Adrenal gland (tissue), 12 donors: ENCODE measurements around the gene APLF. TPM values are rescaled to one million over a fixed set of nuclear protein-coding genes. Genes with fewer than 3 reads are reported as not detected.
A peak's percentile ranks its signal among the peaks of the same experiment; 100 is the strongest.
"Not testable (repeated sequence)": the region's sequence is repeated elsewhere in the genome, so short reads cannot be mapped to it uniquely, and the experiment has no call there.

ENCODE experiments used
- DNase-seq, 7 donors: peaks; one replicate each; pipeline ENCODE4 v3.0.0-alpha.2; 2019 to 2020
- H3K27ac ChIP-seq, 5 donors: fragments of 200-600 bp; sonication (generic) in 4 of 5; 1 replicate in 3 of 5; 2 replicates in 2 of 5; pipeline versions ENCODE4 v1.5.1 to v1.8.0; 2016 to 2020; ENCODE audit warnings: mild to moderate bottlenecking in 1 of 5
- H3K27me3 ChIP-seq: fragments of 200-600 bp; 2 replicates; pipeline ENCODE4 v1.8.0; 2021
- H3K36me3 ChIP-seq, 2 donors: fragments of 200-600 bp; replicated peaks in 1 of 2; 1 replicate in 1 of 2; 2 replicates in 1 of 2; pipeline versions ENCODE4 v1.5.1 to v1.8.0; 2018 to 2022
- H3K4me1 ChIP-seq, 2 donors: fragments of 200-600 bp; replicated peaks in 1 of 2; 1 replicate in 1 of 2; 2 replicates in 1 of 2; pipeline versions ENCODE4 v1.5.1 to v1.8.0; 2018 to 2021
- H3K4me3 ChIP-seq, 4 donors: fragments of 200-600 bp; sonication (generic) in 3 of 4; one replicate each; pipeline ENCODE4 v1.5.1; 2016 to 2018
- H3K9me3 ChIP-seq, 3 donors: fragments of 200-600 bp; sonication (generic) in 1 of 3; replicated peaks in 1 of 3; 1 replicate in 2 of 3; 2 replicates in 1 of 3; pipeline versions ENCODE4 v1.5.1 to v1.8.0; 2016 to 2021
- POLR2A ChIP-seq, 2 donors: fragments of 450-650 bp; IDR thresholded peaks; one replicate each; pipeline ENCODE4 v1.6.1; 2017; ENCODE audit warnings: antibody characterized with exemption in 2 of 2, mild to moderate bottlenecking in 2 of 2, moderate library complexity in 1 of 2
- WGBS, 4 donors: extraction: QIAGEN DNeasy Blood & Tissue Kit in 2 of 4; methylation state at CpG; one replicate each; pipeline versions ENCODE4 v1.1.5 to v1.1.7; 2013 to 2017; 5-methylcytosine and 5-hydroxymethylcytosine counted together
- intact Hi-C, 2 donors: fragments of 100-400 bp; cut with DNase I; formaldehyde crosslinking; loops; one replicate each; pipeline versions ENCODE4 v1.14.1 to v1.15.0; 2022 to 2023
- polyA plus RNA-seq, 3 donors: library from polyadenylated mRNA; stranded (reverse); fragments of 200-250 nt in 2 of 3; fragments of 350-450 nt in 1 of 3; fragmentation: Illumina TruSeq in 1 of 3; extraction: RNeasy Lipid Tissue Mini Kit (QIAGEN cat#74804) in 1 of 3; gene quantifications; one replicate each; pipeline ENCODE4 v1.2.3, GENCODE V29; 2013 to 2014
- total RNA-seq, 9 donors: library from RNA; depleted of rRNA in 4 of 9; stranded (reverse); fragments of >200 nt in 4 of 9; fragments of 120-200 nt in 1 of 9; fragmentation: NEBNext Ultra II Directional in 1 of 9; extraction: Animal tissue kit (Norgen Biotek cat#: 25700) in 1 of 9; gene quantifications; one replicate each; pipeline versions ENCODE4 v1.1.0 to v1.2.4, GENCODE V29; 2013 to 2023
- TF ChIP-seq, protein P1 (sequence below), 6 experiments: fragments of 450-650 bp in 4 of 6; fragments of 200-600 bp in 2 of 6; sonication (generic) in 1 of 6; IDR thresholded peaks; 1 replicate in 5 of 6; 2 replicates in 1 of 6; pipeline versions ENCODE4 v1.5.1 to v1.8.0; 2016 to 2021; ENCODE audit warnings: antibody characterized with exemption in 6 of 6, mild to moderate bottlenecking in 2 of 6, moderate library complexity in 1 of 6
- donor health status: healthy with polysubstance abuse.
- donor health status: Bipolar disorder and iron deficiency.
- donor health status: DM: yes; HTN: yes; CAD: no.
- donor health status: DM: no; HTN: no; CAD: no.
- donor health status: DM: no; HTN: no; CAD: no.
- donor health status: DM: yes; HTN: yes; CAD: no.

Gene APLF
- total and polyA plus RNA-seq, 12 donors, result 1.1 to 6.8 (median 3.6) TPM

- TF ChIP-seq POLR2A (IDR thresholded peaks at IDR 0.05), result no peak
- TF ChIP-seq, protein P1, sequence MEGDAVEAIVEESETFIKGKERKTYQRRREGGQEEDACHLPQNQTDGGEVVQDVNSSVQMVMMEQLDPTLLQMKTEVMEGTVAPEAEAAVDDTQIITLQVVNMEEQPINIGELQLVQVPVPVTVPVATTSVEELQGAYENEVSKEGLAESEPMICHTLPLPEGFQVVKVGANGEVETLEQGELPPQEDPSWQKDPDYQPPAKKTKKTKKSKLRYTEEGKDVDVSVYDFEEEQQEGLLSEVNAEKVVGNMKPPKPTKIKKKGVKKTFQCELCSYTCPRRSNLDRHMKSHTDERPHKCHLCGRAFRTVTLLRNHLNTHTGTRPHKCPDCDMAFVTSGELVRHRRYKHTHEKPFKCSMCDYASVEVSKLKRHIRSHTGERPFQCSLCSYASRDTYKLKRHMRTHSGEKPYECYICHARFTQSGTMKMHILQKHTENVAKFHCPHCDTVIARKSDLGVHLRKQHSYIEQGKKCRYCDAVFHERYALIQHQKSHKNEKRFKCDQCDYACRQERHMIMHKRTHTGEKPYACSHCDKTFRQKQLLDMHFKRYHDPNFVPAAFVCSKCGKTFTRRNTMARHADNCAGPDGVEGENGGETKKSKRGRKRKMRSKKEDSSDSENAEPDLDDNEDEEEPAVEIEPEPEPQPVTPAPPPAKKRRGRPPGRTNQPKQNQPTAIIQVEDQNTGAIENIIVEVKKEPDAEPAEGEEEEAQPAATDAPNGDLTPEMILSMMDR (IDR thresholded peaks at IDR 0.05), result no peak
- intact Hi-C loops, result loop anchor here (10.0 kb wide), 2 partner anchors 112 to 442 kb away; no protein-coding TSS in a partner anchor
- 86 to 100% (median 91%) methylated on average over 1 to 3 of the region's 3 CpGs for WGBS, 4 donors
- Histone ChIP-seq H3K36me3 (no peaks in the 10 kb centered on the region), H3K4me1 (peaks cover 0 to 2% of the 10 kb centered on the region in 2 donors), H3K27me3 (no peaks in the 10 kb centered on the region), H3K9me3 (no peaks in the 10 kb centered on the region), H3K4me3 (no peak overlapping the region), H3K27ac (no peak overlapping the region)
- no peak for DNase-seq
Measured at GRCh38 chr2:68483011-68483410, 15.6 kb downstream of the APLF start.

GRCh38 chr2:68487773-68488355, 20.5 kb downstream of the APLF start:
- Histone ChIP-seq H3K27me3 (no peaks in the 10 kb centered on the region), H3K36me3 (no peaks in the 10 kb centered on the region), H3K4me1 (peaks cover 0 to 10% of the 10 kb centered on the region in 2 donors), H3K4me3 (no peak overlapping the region), H3K9me3 (no peaks in the 10 kb centered on the region), H3K27ac (no peak overlapping the region)
- 31 to 39% (median 35%) methylated on average over 3 of the region's 3 CpGs for WGBS, 4 donors
- intact Hi-C loops, result loop anchor here (10.0 kb wide), 2 partner anchors 107 to 437 kb away; no protein-coding TSS in a partner anchor
- DNase-seq, result no peak
- TF ChIP-seq, protein P1 (IDR thresholded peaks at IDR 0.05), result peak; percentile 27 to 70 (median 52)
- no peak for TF ChIP-seq POLR2A (IDR thresholded peaks at IDR 0.05)

- H3K4me3 ChIP-seq, H3K27ac ChIP-seq, H3K36me3 ChIP-seq, DNase-seq, H3K27me3 ChIP-seq, H3K9me3 ChIP-seq: not testable (repeated sequence)
- H3K4me1 ChIP-seq, result peaks cover 0 to 10% of the 10 kb centered on the region in 2 donors
- intact Hi-C loops, result loop anchor here (10.0 kb wide), 2 partner anchors 106 to 436 kb away; no protein-coding TSS in a partner anchor
- 67 to 80% (median 74%) methylated on average over 1 of the region's 1 CpG for WGBS, 4 donors
Measured at GRCh38 chr2:68488605-68489004, 21.2 kb downstream of the APLF start.

DNA sequence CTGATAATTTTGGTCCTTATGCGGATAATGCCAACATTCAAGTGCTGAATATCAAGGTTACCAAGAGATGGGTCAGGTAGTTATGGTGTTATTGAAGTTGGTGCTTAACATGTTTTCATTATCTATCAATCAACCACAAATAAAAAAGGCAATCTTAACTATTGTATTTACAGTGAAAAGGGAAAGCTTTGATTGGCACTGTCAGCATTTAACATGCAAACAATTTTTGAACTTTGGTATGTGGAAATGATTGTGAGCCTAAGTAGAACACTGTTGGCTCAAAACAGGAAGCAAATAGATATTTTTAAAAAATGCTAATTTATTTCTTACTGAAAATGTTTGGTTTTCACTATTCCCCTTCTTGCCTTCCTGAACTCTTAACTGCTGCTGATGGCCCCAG, 21.9 kb downstream of the APLF start:
- DNase-seq, result no peak
- no peak for TF ChIP-seq POLR2A (IDR thresholded peaks at IDR 0.05)
- TF ChIP-seq, protein P1 (IDR thresholded peaks at IDR 0.05), result no peak
- intact Hi-C loops, result loop anchor here (10.0 kb wide), 2 partner anchors 106 to 436 kb away; no protein-coding TSS in a partner anchor
- H3K36me3 ChIP-seq, result no peaks in the 10 kb centered on the region
- H3K9me3 ChIP-seq, result no peaks in the 10 kb centered on the region
- H3K4me3 ChIP-seq, result no peak overlapping the region
- H3K27me3 ChIP-seq, result no peaks in the 10 kb centered on the region
- peaks cover 0 to 10% of the 10 kb centered on the region in 2 donors for H3K4me1 ChIP-seq
- no peak overlapping the region for H3K27ac ChIP-seq
- 92 to 97% (median 97%) methylated on average over 1 of the region's 1 CpG for WGBS, 4 donors

- H3K27ac ChIP-seq, result no peak overlapping the region
- peaks cover 0 to 10% of the 10 kb centered on the region in 2 donors for H3K4me1 ChIP-seq
- no peaks in the 10 kb centered on the region for H3K36me3 ChIP-seq
- intact Hi-C loops, result no loop called here
- no peak overlapping the region for H3K4me3 ChIP-seq
- 92 to 100% (median 93%) methylated on average over 1 of the region's 1 CpG for WGBS, 4 donors
- no peaks in the 10 kb centered on the region for H3K9me3 ChIP-seq
- no peak for TF ChIP-seq POLR2A (IDR thresholded peaks at IDR 0.05)
- TF ChIP-seq, protein P1 (IDR thresholded peaks at IDR 0.05), result no peak
- no peaks in the 10 kb centered on the region for H3K27me3 ChIP-seq
- DNase-seq, result no peak
Measured at GRCh38 chr2:68491582-68491981, 24.2 kb downstream of the APLF start.
